ENCODE results near the gene APOA5.

DNA sequence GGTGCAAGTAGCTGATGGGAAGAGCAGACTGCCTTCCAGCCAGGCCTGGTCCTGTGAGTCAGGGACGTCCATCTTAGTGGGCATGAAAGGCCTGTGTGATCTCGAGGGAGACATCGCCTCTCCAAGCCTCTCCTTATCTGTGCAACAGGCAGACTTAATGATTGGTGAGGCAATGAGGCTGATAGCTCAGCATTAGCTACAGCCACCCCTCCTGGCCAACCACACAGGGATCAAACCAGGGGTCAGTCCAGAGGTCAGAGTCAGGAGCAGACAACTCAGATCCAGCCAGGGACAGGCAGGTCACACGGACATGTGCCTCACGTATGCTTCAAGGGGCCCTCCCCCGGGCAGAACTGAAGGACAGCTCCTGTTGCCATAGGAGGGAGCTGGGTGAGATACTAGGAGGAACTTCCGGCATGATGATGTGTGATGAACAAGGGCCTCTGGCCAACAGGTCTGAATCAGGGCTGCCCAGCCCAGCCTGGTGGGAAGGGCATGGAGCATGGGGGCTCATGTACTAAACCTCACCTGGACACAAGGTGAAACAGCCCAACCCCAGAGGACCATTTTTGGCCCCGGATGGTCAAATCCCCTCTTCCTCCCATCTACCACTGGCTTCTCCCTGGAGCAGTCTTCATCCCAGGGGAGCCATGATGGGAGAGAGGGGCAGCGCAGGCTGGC is 35.2 kb upstream of the APOA5 start:
- TF ChIP-seq, protein P1, sequence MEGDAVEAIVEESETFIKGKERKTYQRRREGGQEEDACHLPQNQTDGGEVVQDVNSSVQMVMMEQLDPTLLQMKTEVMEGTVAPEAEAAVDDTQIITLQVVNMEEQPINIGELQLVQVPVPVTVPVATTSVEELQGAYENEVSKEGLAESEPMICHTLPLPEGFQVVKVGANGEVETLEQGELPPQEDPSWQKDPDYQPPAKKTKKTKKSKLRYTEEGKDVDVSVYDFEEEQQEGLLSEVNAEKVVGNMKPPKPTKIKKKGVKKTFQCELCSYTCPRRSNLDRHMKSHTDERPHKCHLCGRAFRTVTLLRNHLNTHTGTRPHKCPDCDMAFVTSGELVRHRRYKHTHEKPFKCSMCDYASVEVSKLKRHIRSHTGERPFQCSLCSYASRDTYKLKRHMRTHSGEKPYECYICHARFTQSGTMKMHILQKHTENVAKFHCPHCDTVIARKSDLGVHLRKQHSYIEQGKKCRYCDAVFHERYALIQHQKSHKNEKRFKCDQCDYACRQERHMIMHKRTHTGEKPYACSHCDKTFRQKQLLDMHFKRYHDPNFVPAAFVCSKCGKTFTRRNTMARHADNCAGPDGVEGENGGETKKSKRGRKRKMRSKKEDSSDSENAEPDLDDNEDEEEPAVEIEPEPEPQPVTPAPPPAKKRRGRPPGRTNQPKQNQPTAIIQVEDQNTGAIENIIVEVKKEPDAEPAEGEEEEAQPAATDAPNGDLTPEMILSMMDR (IDR thresholded peaks at IDR 0.05): no peak
- no peak for TF ChIP-seq POLR2A (IDR thresholded peaks at IDR 0.05)
